Brain microvascular endothelial cell (primary cell): ENCODE data around the gene FOXN4.

Experiments
- DNase-seq: peaks from one replicate; pipeline ENCODE4 v3.0.0-alpha.2; 2020
- H3K27ac ChIP-seq: fragments of 250-450 bp; sonication (Bioruptor Pico); 2 replicates; pipeline ENCODE4 v1.5.1; 2020; ENCODE audit warnings: mild to moderate bottlenecking, moderate library complexity
- H3K27me3 ChIP-seq: fragments of 250-450 bp; sonication (Bioruptor Pico); replicated peaks from 2 replicates; pipeline ENCODE4 v1.5.1; 2020; ENCODE audit warnings: mild to moderate bottlenecking
- H3K36me3 ChIP-seq: fragments of 250-450 bp; sonication (Bioruptor Pico); replicated peaks from 2 replicates; pipeline ENCODE4 v1.5.1; 2020; ENCODE audit warnings: mild to moderate bottlenecking
- H3K4me3 ChIP-seq: 2 replicates; pipeline ENCODE4 v1.5.1; 2011; ENCODE audit warnings: low read depth, mild to moderate bottlenecking, control low read depth, low read length, moderate library complexity
- in situ Hi-C: cut with HindIII; loops from 2 replicates; pipeline ENCODE4 v1.10.0; 2017; ENCODE audit warnings: low sequenced_read_pairs, low pct_ligation_motif_present
- TF ChIP-seq, protein P1 (sequence below): IDR thresholded peaks from 2 replicates; pipeline ENCODE4 v1.5.1; 2011; ENCODE audit warnings: low read depth, mild to moderate bottlenecking, moderate library complexity, low read length, control low read depth, inconsistent platforms; ENCODE audit errors: missing control alignments

The FOXN4 gene

DNA sequence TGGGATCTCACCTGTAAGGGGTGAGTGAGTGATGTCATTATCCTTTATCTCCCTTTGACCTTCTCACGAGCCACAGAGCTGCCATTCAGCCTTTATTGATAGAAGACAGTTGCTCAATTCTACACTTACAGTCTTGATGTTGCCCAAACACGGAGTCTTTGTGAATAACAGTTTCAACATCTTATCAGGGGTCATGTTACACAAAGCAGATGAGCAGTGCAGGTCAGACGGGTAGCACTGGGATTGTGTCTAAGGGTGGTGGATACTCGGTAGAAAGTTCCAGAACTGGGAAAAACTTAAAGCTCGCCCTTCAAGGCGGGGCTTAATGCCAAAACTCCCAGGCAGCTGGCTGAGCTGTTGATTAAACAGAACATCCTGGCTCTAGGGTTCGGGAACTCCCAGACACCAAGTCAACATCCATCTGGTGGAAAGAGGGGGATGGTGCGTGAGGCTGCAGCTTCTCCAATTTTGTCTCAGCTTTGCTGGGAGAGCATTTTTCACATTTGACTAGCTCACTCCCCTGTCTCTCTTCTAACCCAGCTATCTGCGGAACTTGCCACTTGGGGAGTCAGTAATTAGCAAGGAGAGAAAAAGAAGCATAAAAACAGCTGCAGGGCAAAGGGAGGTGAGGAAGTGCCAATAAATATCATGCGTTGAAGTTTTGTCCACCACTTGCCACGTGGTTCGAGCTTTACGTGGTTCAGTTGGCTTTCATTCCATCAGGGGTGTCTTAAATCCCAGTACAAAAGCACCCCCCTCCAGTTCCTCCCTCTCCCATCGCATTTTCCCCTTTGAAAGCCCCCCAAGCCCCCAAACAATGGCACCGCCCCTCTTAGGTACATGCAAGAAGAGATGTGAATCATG is 31.0 kb downstream of the FOXN4 start:
- Histone ChIP-seq H3K36me3 (no peaks in the 10 kb centered on the region), H3K27me3 (no peaks in the 10 kb centered on the region), H3K27ac (no peak overlapping the region), H3K4me3 (no peak overlapping the region)
- in situ Hi-C loops: no loop called here
- DNase-seq: no peak
- TF ChIP-seq, protein P1, sequence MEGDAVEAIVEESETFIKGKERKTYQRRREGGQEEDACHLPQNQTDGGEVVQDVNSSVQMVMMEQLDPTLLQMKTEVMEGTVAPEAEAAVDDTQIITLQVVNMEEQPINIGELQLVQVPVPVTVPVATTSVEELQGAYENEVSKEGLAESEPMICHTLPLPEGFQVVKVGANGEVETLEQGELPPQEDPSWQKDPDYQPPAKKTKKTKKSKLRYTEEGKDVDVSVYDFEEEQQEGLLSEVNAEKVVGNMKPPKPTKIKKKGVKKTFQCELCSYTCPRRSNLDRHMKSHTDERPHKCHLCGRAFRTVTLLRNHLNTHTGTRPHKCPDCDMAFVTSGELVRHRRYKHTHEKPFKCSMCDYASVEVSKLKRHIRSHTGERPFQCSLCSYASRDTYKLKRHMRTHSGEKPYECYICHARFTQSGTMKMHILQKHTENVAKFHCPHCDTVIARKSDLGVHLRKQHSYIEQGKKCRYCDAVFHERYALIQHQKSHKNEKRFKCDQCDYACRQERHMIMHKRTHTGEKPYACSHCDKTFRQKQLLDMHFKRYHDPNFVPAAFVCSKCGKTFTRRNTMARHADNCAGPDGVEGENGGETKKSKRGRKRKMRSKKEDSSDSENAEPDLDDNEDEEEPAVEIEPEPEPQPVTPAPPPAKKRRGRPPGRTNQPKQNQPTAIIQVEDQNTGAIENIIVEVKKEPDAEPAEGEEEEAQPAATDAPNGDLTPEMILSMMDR: no peak

DNA sequence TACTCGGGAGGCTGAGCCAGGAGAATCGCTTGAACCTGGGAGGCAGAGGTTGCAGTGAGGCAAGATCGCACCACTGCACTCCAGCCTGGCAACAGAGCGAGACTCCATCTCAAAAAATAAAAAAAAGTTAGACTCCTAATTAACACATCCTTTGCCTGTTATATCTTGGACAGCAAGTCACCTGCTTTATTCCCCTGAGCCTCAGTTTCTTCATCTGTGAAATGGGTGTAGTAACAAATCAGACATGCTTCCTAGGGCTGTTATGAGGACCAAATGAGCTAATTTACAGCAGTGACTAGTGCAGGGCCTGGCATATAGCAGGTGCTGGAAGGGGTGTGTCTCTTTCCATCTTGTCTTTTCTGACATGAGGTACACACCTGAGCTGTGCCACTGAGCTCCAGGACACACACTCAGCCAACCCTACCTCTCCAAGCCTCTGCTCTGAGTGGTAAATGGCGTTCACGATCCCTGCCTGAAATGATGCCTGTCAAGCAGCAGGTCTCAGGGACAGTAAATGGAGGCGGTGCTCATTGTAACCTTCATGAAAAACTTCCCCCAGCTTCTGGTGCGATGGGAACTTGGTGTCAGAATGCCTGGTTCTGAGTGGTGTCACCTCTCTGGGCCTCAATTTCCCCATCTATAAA is 31.7 kb downstream of the FOXN4 start:
- in situ Hi-C loops: no loop called here
- TF ChIP-seq, protein P1: no peak
- Histone ChIP-seq H3K27me3 (no peaks in the 10 kb centered on the region), H3K4me3 (no peak overlapping the region), H3K27ac (no peak overlapping the region), H3K36me3 (no peaks in the 10 kb centered on the region)
- no peak for DNase-seq

DNA sequence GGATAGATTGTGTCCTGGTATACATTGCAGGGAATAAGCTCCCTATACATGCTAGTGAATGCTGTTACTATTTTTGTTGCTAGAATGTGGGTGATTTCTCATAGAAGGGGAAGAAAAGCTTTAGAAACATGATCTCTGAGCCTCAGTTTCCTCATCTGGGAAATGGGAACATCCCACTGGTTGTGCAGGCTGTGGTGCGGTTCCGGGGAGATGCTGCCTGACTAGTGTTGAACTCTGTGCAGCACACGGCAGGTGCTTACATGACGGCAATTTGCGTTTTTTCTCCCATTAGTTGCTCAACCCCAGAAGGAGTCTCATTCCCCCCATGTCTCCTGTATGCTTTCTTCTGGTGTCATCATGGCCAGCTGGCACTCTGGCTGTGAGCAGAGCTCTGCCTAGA is 32.9 kb downstream of the FOXN4 start:
- Histone ChIP-seq H3K27ac (no peak overlapping the region), H3K4me3 (no peak overlapping the region), H3K36me3 (no peaks in the 10 kb centered on the region), H3K27me3 (no peaks in the 10 kb centered on the region)
- TF ChIP-seq, protein P1: no peak
- in situ Hi-C loops: no loop called here
- DNase-seq: no peak

DNA sequence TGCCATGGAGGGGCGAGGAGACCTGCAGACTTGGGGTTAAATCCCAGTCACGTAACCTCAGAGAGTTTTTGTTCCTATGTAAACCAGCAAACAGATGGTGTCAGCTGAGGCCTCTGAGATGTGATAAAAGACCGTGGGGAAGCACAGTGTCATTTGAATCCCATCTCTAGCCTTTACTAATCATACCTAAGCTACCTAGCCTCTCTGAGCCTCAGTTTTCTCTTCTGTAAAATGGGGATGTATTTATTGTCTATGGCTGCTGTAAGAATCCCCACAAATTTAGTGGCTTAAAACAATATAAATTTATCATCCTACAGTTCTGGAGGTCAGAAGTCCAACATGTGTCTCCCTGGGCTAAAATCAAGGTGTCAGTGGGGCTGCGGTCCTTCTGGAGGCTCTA is 33.9 kb downstream of the FOXN4 start:
- DNase-seq: no peak
- H3K27ac ChIP-seq: no peak overlapping the region
- H3K27me3 ChIP-seq: no peaks in the 10 kb centered on the region
- in situ Hi-C loops: no loop called here
- TF ChIP-seq, protein P1: no peak
- H3K4me3 ChIP-seq: no peak overlapping the region
- H3K36me3 ChIP-seq: no peaks in the 10 kb centered on the region

DNA sequence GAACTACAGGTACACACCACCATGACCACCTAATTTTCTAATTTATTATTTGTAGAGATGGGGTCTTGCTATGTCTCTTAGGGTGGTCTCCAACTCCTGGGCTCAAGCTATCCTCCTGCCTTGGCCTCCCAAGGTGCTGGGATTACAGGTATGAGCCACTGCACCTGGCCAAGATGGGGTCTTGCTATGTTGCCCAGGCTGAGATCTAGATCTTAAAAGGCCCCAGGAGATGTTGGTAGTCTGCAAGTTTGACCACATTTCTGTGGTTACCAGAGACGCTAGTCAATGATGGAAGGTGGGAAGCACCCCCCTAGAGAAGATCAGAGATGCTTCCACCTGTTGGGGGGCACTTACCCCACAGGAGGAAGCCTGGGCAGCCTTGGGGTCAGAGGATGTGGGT is 34.7 kb downstream of the FOXN4 start:
- no peak for DNase-seq
- in situ Hi-C loops: no loop called here
- Histone ChIP-seq H3K36me3 (no peaks in the 10 kb centered on the region), H3K27ac (no peak overlapping the region), H3K27me3 (no peaks in the 10 kb centered on the region), H3K4me3 (no peak overlapping the region)
- TF ChIP-seq, protein P1: no peak
